Measurements from ENCODE around the gene IL19.
A peak's percentile ranks its signal among the peaks of the same experiment; 100 is the strongest.
"Not testable (repeated sequence)": the region's sequence is repeated elsewhere in the genome, so short reads cannot be mapped to it uniquely, and the experiment has no call there.

The IL19 gene

GRCh38 chr1:206835186-206835585, 64.6 kb downstream of the IL19 start:
- DNase-seq = no peak

- no peak for DNase-seq
Observed at GRCh38 chr1:206836111-206836510, 65.5 kb downstream of the IL19 start.

DNA sequence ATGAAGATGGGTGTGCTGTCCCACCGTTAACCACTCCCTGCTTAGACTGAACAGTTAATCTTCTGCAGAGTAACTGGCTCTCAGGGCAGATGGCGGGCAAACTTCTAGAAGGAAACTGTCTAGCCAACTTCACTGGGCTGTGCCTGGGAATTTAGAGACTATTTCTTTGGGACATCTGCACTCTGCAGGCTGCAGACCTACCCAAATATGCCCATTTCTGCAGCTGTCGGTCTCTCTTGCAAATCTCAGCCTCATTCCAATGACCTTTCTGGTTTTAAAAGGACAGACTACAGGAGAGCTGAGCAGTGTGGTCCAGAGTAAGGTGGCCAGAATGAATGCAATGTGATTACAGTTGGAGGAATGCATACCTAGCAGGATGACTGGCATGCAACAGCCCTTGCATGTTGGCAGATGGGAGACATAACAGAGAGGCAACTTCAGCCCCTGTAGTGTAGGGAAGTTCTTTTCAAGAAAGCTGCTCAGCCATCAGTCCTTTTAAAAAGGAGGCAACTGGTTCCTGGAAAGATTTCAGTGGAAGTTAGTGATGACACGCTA, 68.5 kb downstream of the IL19 start:
- no peak for DNase-seq

DNA sequence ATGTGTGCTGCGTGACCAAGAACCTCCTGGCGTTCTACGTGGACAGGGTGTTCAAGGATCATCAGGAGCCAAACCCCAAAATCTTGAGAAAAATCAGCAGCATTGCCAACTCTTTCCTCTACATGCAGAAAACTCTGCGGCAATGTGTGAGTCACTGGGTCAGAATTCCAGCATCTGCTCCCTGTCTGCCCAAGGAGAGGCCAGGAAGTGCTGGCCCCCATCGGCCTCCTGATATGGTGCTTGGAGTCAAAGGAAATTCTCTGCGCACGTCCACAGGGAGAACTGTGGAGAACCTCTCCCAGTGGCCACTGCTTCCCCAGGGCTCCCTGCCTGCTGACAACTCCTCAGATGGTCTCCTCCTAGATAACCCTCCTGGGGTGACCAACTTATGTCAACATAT, 69.3 kb downstream of the IL19 start:
- no peak for DNase-seq

- no peak for DNase-seq
Observed at GRCh38 chr1:206841609-206842323, 71.2 kb downstream of the IL19 start.

DNA sequence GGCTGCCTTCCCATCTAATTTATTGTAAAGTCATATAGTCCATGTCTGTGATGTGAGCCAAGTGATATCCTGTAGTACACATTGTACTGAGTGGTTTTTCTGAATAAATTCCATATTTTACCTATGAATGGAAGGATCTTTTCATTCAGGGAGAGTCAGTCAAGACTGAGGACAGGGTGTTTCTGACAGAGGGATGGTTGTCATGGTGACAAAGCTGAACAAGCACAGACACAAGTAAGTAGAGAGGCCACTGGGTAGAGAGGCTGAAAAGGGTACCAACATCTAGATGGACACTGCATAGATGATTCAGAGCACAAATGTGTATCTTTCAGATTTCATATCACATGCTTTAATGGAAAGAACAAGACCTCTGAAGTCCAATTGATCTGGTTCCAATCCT, 72.3 kb downstream of the IL19 start:
- no peak for DNase-seq

DNA sequence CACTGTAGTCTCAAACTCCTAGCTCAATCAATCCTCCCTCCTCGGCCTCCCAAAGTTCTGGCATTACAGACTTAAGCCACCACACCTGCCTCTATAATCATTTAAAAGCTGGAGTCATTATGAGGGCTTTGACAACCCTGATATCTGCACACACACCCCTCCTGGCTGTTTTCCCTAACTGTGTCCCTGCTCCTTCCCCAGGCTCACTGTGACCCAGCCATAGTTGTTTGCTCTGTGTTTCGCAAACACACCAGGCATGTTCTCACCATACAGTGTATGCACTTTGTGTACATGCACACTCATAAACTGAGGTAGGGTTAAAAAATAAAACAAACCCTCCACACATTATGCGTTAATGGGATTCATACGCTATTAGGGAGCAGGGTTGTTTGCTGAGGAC, 73.1 kb downstream of the IL19 start:
- DNase-seq = no peak

DNA sequence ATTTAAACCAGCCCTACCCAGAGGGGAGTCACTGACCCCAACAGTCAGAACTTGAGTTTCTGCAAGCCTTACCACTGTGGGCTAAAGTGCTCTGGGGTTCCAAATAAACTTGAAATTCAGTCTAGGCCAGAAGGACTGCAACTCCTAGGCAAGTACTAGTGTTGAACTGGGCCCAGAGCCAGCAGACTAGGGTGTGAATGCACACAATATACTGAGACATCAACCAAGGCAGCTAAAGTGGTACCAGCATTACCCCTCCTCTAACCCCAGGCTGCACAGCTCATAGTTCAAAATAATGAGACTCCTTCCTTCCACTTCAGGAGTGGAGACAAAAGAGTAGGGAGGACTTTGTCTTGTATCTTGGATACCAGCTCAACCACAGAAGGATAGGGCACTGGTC, 75.9 kb downstream of the IL19 start:
- DNase-seq = no peak

DNA sequence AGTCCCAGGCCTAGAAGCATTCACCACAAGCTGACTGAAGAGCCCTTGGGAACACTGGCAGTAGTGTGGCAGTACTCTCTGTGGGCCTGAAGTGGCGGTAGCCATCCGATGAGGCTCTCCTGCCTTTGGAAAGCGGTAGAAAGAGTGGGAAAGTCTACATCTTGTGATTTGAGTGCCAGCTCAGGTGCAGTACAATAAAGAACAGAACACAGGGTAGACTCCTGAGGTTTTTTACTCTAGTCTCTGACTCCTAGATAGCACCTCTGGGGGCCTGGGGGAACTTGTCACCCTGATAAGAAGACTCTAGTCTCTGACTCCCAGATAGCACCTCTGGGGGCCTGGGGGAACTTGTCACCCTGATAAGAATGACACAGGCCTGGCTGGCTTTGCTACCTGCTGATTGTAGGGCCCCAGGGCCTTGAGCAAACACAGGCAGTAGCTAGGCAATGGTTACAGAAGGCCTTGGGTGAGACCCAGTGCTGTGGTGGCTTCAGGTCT, 76.8 kb downstream of the IL19 start:
- DNase-seq = no peak

- DNase-seq = no peak
Observed at GRCh38 chr1:206847946-206848345, 77.4 kb downstream of the IL19 start.

DNA sequence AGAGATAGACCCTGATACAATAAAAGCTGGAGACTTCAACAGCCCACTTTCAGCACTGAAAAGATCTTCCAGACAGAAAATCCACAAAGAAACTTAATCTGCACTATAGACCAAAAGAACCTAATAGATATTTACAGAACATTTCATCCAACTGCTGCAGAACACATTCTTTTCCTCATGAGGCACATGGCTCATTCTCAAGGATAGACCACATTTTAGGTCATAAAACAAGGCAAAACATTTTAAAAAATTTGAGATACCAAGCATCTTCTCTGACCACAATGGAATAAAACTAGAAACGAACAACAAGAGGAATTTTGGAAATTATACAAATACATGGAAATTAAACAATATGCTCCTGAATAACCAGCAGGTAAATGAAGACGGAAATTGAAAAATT, 79.8 kb downstream of the IL19 start:
- no peak for DNase-seq

DNA sequence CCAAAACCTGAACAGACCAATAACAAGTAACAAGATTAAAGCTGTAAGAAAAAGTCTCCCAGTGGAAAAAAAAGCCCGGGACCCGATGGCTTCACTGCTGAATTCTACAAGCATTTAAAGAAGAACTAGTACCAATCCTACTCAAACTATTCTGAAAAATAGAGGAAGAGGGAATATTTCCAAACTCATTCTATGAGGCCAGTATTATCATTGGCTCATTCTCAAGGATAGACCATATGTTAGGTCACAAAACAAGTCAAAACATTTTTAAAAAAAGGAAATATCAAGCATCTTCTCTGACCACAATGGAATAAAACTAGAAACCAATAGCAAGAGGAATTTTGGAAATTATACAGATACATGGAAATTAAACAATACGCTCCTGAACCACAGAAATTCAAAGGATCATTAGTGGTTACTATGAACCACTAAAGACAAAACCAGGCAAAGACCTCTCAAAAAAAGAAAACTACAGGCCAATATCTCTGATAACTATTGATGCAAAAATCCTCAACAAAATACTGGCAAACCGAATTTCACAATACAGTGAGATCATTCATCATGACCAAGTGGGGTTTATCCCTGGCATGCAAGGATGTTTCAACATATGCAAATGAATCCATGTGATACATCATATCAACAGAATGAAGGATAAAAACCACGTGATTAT, 80.9 kb downstream of the IL19 start:
- no peak for DNase-seq

DNA sequence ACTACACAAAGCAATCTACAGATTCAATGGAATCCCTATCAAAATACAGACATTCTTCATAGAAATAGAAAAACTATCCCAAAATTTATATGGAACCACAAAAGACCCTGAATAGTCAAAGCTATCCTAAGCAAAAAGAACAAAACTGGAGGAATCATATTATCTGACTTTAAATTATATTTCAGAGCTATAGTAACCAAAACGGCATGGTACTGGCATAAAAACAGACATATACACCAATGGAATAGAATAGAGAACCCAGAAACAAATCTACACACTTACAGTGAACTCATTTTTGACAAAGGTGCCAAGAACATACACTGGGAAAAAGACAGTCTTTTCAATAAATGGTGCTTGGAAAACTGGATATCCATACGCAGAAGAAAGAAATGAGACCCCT, 82.1 kb downstream of the IL19 start:
- DNase-seq = not testable (repeated sequence)

DNA sequence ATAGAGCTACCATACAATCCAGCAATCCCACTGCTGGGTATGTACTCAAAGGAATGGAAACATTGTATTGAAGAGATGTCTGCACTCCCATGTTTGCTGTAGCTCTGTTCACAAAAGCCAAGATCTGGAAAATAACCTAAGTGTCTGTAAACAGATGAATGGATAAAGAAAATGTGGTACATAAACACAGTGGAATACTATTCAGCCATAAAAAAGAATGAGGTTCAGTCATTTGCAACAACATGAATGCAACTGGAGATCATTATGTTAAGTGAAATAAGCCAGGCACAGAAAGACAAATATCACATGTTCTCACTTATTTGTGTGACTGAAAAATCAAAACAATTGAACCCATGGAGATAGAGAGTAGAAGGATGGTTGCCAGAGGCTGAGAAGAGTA, 83.1 kb downstream of the IL19 start:
- DNase-seq = not testable (repeated sequence)

GRCh38 chr1:206854401-206855129, 84.0 kb downstream of the IL19 start:
- no peak for DNase-seq

GRCh38 chr1:206855859-206856258, 85.3 kb downstream of the IL19 start:
- no peak for DNase-seq

DNA sequence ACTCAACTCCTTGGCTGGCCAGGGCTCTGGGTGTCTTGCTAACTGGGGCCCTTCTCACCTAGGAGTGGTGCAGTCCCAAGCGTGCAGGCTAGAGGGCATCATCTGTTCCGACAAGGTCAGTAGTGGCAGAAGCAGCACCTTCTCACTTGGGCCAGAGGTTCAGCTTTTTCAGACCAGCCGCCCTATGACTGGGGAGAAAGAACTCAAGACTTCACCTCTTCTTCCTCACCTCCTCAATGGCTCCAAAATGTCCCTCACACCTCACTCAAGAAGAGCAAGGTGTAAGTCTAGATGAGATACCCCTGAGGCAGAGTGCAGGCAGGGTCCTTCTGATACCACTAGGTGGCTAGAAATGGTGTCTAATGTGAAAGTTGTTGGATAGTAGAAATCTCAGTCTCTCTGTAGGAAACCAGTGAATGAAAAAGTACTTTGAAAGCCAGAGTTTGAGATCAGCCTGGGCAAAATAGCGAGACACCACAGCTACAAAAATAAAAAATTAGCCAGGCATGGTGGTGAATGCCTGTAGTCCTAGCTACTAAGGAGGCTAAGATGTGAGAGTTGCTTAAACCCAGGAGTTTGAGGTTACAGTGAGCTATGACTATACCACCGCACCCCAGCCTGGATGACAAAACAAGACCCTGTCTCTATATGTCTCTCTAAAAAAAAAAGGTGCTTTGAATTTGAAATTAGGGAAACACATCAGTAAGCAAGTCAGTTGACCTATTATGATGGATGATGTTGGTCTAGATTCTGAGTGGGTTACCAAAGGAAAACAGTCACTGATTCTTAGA, 86.3 kb downstream of the IL19 start:
- no peak for DNase-seq

- no peak for DNase-seq
Observed at GRCh38 chr1:206859082-206859521, 88.5 kb downstream of the IL19 start.

GRCh38 chr1:206860165-206860564, 89.6 kb downstream of the IL19 start:
- no peak for DNase-seq

DNA sequence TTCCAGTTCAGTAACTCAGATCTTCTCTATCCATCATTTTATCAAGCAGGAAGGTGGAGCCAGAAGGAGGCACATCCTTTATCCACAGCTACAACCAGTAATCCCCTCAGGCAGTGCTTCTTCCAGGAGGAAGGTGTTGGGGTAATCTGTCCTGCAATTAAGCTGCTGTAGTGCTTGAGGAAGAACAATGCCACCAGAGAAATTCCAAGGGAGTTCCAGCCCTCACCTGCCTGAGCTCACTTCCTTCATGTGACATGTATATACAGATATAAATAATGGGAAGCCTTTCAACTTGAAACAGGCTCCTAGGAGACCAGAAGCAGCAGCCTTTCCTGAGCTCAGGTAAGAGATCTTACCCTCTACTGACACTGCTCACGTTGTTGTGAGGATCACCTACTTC, 92.7 kb downstream of the IL19 start:
- no peak for DNase-seq

- peak; percentile 31 for DNase-seq
Observed at GRCh38 chr1:206864939-206865671, 94.5 kb downstream of the IL19 start, which contains the start of gene IL20. TSS of gene IL20 (plus strand) at chr1:206865623. CDS start at chr1:206865853, 230 bp downstream.

DNA sequence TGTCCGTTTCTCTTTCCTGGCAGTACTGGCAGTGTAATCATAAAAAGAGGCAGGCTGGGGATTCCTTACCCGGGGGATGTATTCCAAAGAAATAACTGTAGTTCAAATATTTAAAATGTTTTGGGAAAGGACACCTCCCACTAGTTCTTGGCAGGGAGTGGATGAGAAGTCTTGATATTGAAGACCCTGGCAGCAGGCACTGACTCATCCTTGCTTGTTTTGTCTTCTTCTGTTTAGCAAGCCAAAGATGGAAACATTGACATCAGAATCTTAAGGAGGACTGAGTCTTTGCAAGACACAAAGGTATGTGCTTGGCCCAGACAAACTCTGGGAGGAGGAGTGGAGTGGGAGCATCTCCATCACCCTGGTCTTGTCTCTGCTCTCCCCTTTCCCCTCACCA, 95.5 kb downstream of the IL19 start:
- no peak for DNase-seq
